ENCODE measurements around the gene PKN1.

Gene PKN1

GRCh38 chr19:14505488-14506239 lies 72.6 kb downstream of the PKN1 start:
- FAIRE-seq (peak; percentile 26), DNase-seq (ENCODE audit: extremely low spot score, insufficient read length, low read depth) (peak; percentile 71)

- FAIRE-seq, result no peak
- DNase-seq (ENCODE audit: extremely low spot score, insufficient read length, low read depth), result no peak
Observed at GRCh38 chr19:14507704-14508542, 74.8 kb downstream of the PKN1 start.

- DNase-seq (ENCODE audit: extremely low spot score, insufficient read length, low read depth) (no peak), FAIRE-seq (no peak)
Observed at GRCh38 chr19:14510311-14511228, 77.5 kb downstream of the PKN1 start.

- FAIRE-seq, result no peak
- DNase-seq (ENCODE audit: extremely low spot score, insufficient read length, low read depth), result no peak
Observed at GRCh38 chr19:14511229-14511593, 78.1 kb downstream of the PKN1 start.

- no peak for FAIRE-seq
Observed at GRCh38 chr19:14512406-14512961, 79.4 kb downstream of the PKN1 start.

GRCh38 chr19:14514215-14514863 lies 81.2 kb downstream of the PKN1 start:
- no peak for DNase-seq (ENCODE audit: extremely low spot score, insufficient read length, low read depth)
- FAIRE-seq, result no peak

More at GRCh38 chr19:14512406-14512961, 79.4 kb downstream of the PKN1 start:
- DNase-seq (ENCODE audit: extremely low spot score, insufficient read length, low read depth), result no peak

- FAIRE-seq, result no peak
- no peak for DNase-seq (ENCODE audit: extremely low spot score, insufficient read length, low read depth)
Observed at GRCh38 chr19:14515501-14516047, 82.5 kb downstream of the PKN1 start.

GRCh38 chr19:14516048-14516534 lies 83.0 kb downstream of the PKN1 start:
- FAIRE-seq (no peak), DNase-seq (ENCODE audit: extremely low spot score, insufficient read length, low read depth) (no peak)

- DNase-seq (ENCODE audit: extremely low spot score, insufficient read length, low read depth), result no peak
- FAIRE-seq, result no peak
Observed at GRCh38 chr19:14516746-14517438, 83.8 kb downstream of the PKN1 start.

- DNase-seq (ENCODE audit: extremely low spot score, insufficient read length, low read depth) (no peak), FAIRE-seq (no peak)
Observed at GRCh38 chr19:14517446-14517839, 84.3 kb downstream of the PKN1 start.

- peak; percentile 29 for FAIRE-seq
- DNase-seq (ENCODE audit: extremely low spot score, insufficient read length, low read depth), result peak; percentile 76
Observed at GRCh38 chr19:14517840-14518505, 84.9 kb downstream of the PKN1 start, which contains the start of gene DNAJB1. Gene DNAJB1, minus strand, starts transcription at chr19:14518397. Its CDS starts 48 bp downstream, at chr19:14518349.

- no peak for DNase-seq (ENCODE audit: extremely low spot score, insufficient read length, low read depth)
- FAIRE-seq, result no peak
Observed at GRCh38 chr19:14519245-14519859, 86.2 kb downstream of the PKN1 start.

- no peak for FAIRE-seq
- no peak for DNase-seq (ENCODE audit: extremely low spot score, insufficient read length, low read depth)
Observed at GRCh38 chr19:14519860-14520407, 86.8 kb downstream of the PKN1 start.

- no peak for DNase-seq (ENCODE audit: extremely low spot score, insufficient read length, low read depth)
- no peak for FAIRE-seq
Observed at GRCh38 chr19:14520543-14520942, 87.4 kb downstream of the PKN1 start.

All from GM18507 (cell line).